Measurements from ENCODE around the gene CEP128. TPM values are rescaled to one million over a fixed set of nuclear protein-coding genes. Genes with fewer than 3 reads are reported as not detected.
A peak's percentile ranks its signal among the peaks of the same experiment; 100 is the strongest.

CEP128 gene
- 1 to 10 TPM; 4.7 to 6.6 (median 6.5) TPM for polyA plus RNA-seq (ENCODE audit: insufficient read length in 4 of 4)

DNA sequence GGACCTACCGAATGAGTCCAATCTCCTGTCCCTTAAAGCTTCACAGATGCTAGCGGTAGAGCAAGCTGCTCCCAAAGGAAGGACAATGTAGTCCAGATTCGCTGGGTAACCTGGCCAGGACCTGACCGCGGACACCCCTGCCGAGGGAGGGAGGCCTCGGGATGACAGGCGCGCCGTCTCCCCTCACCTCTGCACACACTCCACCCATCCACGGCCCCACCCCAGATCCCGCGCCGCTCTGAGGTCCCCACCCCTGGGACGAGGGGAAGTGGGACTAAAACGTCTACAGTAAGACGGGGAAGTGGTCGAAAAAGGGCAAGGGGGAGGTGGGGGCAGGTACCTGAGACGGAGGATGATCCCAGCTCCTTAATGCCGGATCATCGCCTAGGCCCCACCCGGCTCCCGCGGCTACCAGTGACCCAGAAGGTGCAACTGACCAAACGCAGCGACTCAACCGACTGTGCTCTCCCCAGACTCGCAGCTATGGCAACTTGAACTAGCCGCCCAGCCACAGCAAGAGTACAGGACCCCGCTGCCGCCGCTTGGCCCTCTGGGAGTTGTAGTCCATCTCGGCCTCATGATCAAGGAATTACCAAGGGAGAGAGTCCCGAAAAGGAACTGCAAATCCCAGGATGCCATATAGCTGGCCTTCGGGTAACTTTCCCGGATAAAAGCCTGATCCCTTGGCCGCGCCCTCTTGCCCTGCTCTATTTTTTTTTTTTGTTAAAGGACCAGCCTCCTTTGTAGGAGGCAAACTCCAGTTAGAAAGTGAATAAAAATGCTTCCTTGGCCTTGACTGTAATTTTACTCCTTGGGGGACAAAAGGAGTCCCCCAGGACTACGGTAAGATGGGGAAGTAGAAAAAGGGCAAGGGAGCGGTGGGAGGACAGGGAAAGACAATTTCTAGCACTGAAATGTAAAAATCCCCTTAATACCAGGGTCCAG, at the start of gene CEP128:
CEP128 (minus strand) TSS at position 498 of the 945 bp plus-strand sequence.
- DNase-seq (ENCODE audit: low read depth in 4 of 4, low spot score in 3 of 4), result peak; percentile 88 to 95 (median 92)

DNA sequence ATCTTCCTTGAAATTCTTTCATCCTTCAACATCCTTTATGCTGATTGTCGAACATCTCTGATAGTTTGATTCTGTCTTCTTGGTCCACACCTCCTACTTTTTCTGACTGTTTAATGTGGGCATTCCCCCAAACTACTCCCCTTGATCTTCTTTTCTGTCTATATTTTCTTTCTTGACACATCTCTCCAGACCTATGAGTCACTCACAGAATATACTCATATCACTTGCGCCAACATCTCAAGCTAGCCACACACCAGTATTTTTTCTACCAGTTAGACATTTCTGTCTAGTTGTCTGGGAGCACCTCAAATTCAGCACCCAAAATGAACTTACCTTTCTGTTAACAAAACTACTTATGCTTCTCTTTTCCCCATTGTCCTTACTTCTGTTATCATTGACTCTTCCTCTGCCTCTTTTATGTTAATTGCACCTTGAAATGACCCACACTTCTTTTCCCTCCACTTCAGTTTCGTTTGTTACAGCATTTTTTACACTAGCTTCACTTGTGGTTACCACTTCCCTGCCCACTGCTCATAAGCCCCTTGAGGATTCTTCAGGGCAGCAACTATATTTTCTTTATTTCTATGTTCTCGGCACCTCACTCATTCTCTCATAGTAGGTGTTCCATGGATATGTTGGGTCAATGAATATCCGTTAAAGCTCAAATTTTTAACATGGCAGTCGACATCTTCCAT, 47.3 kb upstream of the CEP128 start:
- DNase-seq (ENCODE audit: low read depth in 4 of 4, low spot score in 3 of 4), result no peak

DNA sequence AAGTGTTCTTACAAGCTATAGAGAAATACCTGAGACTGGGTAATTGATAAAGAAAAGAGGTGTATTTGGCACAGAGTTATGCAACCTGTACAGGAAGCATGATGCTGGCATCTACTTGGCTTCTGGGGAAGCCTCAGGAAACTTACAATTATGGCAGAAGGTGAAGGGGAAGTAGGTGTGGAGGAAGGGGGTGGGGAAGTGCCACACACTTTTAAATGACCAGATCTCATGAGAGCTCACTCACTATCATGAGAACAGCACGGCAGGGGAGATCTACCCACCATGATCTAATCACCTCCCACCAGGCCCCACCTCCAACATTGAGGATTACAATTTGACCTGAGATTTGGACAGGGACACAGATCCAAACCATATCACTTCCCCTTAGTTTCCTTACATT, 46.7 kb upstream of the CEP128 start:
- no peak for DNase-seq (ENCODE audit: low read depth in 4 of 4, low spot score in 3 of 4)

DNA sequence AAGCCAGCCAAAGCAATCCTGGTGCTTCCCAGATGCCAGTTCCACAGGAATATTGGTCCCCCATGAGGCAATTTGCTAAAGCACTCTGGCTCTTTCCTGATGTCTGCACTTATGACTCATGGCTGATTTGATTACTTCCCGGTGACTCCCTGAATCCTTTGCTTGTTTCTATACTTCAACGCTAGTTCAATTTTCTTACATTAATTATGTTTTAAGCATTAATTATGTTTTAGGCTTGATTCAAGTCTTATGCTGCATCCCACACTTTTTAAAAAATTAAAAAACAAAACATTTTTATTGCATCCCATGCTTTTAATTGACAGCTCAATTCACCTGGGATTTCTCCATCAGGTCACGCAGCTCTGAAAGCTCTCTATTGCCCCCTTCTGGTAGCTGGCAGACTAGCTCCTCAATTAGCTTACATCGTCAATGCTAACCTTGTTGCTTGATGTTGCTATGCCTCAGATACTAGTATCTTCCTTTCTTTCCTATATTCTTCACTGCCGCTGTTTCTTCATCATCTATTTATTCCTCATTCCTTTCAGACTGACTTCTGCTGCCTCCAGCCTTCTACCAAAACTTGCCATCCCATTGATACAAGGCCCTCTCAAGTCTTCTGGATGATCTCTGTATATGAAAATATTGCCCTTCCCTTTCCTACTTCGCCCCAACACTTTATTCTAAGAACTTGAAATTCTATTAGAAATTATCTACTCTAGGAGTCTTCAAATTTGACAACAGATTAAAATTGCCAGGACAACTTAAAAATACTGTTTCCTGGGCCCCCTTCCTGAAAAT, 45.9 kb upstream of the CEP128 start:
- DNase-seq (ENCODE audit: low read depth in 4 of 4, low spot score in 3 of 4), result peak in 3 of 4 donors; percentile 36 to 47 (median 38)

DNA sequence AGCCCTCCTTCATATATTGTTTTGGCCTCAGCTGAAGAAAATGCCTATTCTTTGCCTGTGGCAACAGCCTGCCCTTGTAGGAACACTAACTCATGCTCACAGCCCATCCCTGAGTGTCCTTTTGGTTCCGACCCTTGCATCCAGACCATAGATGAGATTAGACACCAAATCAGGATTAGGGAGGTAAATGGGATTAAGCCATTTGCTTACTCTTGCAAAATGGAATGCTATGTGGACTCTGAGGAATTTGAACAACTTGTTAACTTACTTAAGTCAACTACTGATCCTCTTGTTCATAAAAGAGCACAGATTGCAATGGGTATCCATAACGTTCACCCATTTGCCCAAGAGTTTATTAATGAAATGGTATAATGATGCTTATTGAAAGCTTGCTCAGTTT, 41.2 kb upstream of the CEP128 start:
- no peak for DNase-seq (ENCODE audit: low read depth in 4 of 4, low spot score in 3 of 4)

DNA sequence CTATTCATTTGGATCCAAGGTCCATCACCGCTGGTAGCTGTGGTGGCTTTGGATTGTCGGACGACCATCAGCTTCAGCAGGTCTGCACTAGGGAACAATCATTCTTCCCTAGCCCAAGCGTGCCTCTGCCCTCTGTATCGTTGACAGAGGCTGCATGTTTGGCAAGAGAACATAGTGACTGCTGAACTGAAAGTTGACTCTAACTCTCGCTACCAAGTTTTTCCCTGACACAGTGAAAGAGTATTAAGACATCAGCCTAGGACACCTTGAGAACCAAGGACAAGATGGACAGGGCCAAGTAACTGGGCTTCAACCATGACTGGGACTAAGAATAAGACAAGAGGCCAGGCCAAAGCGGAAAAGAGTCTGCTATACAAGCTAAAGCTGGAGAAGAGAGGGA, 40.1 kb upstream of the CEP128 start:
- no peak for DNase-seq (ENCODE audit: low read depth in 4 of 4, low spot score in 3 of 4)

DNA sequence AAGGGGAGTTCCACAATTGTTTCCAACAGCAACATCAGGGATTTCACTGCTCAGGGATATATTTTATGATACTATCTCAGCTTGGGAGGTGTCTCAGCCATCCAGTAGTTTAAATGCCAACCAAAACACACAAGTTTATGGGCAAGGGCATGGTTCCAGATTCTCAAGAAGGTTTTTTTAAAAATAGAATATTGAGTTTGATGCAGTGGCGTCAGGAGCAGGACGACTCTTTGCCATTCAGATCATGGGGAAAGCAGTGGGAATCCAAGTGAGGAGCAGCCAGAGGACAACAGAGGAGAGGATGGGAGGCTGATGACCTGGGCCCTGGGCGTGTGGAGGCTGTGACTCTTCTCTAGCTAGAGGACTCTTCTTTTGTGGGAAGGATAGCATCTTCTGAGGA, 39.6 kb upstream of the CEP128 start:
- no peak for DNase-seq (ENCODE audit: low read depth in 4 of 4, low spot score in 3 of 4)

DNA sequence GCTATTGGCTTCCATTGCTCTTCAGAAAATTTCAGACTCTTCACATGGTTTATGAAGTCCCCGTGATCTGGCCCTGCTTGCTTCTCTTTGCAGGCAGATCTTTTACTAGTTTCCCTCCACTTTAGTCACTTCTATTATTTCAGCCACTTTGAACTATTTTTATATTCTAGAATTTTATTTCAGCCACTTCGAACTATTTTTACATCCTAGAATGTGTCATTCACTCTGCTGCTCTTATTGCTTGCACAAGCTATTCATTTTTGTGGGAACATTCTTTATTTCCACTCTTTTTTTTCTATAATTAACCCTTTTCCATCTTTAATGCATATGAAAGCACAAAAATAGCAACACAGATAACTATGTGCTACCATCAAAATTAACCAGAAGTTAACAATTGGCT, 38.4 kb upstream of the CEP128 start:
- no peak for DNase-seq (ENCODE audit: low read depth in 4 of 4, low spot score in 3 of 4)

DNA sequence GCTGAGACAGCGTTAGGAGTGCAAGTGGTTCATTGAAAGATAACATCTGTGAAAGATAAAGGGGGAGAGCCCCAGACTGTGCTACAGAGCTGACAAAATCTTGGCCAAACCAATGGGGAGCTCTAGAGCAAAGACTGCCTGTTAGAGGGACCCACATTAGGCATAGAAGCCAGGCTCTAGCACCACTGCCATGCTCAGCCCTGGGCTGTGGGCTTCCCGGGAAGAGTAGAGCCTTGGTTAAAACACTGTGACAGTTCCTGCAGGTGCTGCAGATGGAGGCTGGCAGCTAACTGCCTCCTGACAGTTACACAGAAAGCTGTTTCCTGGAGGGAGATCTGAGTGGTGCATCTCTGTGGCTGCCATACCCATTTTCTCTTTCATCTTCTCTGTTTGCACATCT, 36.9 kb upstream of the CEP128 start:
- DNase-seq (ENCODE audit: low read depth in 4 of 4, low spot score in 3 of 4), result no peak

DNA sequence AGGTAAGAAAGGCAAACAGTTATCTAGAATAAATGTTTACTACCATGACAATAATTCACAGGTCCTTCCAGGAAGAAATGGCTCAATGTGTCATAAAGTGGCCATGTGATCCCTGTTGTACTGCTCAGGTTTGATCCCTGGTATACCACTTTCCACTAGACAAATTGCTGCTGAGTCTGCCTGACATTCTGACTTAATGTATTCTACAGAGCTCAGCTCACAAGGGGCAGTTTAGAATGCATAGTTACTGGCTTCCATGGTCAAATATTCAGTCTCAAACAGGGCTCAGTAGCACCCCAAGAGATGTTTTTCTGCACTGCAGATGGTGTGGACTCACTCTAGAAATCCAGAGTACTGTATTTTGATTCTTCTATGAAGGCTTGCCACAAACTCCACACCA, 35.7 kb upstream of the CEP128 start:
- no peak for DNase-seq (ENCODE audit: low read depth in 4 of 4, low spot score in 3 of 4)

DNA sequence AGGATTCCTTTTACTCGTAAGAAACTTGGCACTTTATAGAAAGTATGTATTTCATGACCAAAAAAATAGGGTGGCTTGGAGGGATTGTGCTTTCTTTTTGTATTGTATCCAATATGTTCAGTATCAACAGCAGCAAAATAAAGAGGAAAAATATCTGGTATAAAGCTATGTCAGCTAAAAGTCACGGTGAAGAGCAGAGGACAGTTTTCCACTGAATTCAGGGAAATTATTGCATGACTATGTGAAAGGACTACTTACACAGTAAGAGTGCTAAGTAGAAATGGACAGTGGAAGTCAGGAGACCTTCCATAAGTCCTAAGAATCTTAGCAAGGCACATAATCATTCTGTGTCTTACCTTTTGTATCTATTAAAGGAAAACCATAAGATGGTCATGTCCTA, 33.1 kb upstream of the CEP128 start:
- DNase-seq (ENCODE audit: low read depth in 4 of 4, low spot score in 3 of 4), result no peak

DNA sequence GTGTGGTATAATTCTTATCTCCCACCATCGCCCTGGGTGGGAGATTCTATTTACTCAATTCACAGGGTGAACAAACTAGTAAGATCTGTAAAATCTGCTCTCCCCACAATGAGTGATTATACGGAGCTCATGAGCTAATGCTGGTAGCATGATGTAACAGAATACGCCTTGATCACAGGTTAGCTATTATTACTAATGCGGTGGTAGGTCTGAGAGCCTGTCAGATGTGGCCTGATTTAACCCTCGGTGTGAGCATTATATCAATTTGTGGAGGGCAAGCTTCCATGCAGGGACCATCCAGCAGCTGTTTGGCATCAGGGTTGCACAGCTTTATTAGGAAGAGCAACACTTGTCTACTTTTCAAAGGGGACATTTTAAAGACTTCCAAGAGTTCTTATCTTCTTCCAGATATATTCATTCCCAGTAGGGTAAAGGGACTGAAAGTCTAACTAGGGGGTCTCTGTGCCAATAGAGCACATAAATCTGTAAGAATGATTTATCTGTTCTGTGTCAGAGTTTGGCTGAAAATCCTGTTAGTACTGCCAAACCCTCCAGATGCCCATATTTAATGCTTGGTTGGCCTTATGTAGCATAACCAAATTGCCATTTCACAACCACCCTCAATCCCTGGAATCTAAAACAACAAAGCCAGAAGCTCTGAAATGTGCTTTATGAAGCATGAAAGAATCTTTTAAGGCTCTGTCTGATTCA, 32.5 kb upstream of the CEP128 start:
- no peak for DNase-seq (ENCODE audit: low read depth in 4 of 4, low spot score in 3 of 4)

DNA sequence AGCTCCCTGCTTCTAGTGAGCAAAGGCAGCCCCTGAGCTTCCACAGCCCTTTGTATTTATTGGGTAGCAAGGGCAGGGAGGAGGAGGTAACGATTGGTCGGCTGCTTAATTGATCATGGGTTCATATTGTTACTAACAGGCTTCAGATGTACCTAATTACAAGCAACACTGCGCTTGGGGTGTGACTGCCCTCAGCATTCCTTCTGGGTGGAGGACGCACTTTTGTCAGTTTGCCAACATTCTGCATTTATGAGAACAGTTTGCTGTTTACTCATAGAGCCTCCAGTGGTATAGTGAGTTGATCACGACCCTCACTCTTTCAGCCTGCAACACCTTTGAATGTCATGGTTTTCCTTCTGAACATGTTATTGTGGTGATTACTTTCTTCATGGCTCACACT, 23.5 kb upstream of the CEP128 start:
- no peak for DNase-seq (ENCODE audit: low read depth in 4 of 4, low spot score in 3 of 4)

DNA sequence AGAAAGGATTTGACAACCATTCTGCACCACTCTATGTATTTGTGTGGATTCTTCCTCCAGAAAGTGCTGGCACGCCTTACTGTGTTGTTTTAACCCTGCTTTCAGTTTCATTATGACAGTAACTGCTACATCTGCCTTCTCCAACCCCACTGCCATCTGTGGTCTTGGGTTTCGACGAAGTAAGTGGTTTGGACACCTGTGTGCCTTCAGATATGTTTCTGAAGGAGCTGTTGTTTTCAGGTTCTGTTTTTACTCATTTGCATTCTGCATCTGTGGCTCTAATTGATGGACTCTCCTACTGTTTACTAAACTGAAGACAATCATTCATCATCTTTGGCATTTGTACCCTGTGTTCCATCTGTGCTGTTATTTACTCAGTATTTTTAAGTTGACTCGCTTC, 18.0 kb upstream of the CEP128 start:
- DNase-seq (ENCODE audit: low read depth in 4 of 4, low spot score in 3 of 4), result no peak

DNA sequence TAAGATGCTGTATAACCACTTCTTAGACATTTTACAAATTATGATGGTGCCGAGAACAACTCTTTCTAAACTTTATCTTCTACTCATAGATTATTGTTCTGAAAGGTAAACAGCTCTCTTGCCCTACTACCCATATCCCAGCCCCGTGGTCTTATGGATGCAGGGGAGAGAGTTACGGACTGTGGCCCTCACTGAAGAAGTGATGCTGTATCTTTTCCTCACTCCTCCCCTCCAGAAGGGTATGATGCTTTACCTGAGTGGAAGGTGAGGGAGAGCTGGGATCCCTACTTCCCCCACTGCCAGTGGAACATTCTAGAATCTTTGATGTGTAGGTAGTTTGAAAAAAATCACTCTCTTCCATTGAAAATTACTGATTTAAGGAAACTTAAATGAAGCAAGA, 17.4 kb upstream of the CEP128 start:
- no peak for DNase-seq (ENCODE audit: low read depth in 4 of 4, low spot score in 3 of 4)

DNA sequence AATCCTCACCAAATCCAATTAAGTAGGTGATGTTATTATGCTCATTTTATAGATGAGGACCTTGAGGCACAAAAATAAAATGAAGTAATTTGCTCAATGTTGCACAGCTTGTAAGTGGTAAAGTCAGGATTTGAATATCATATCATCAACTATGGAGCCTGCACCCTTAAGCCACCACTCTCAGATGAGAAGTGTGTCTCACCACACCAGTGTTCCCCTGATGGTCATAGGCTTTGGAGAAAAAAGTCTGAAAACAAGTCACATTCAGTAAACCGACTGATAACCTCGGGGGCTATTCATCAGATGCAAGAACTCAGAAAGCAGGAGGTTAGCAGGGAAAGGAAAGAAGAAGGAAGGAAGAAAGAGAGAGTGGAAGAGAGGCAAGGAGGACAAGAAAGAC, 16.7 kb upstream of the CEP128 start:
- DNase-seq (ENCODE audit: low read depth in 4 of 4, low spot score in 3 of 4), result no peak

DNA sequence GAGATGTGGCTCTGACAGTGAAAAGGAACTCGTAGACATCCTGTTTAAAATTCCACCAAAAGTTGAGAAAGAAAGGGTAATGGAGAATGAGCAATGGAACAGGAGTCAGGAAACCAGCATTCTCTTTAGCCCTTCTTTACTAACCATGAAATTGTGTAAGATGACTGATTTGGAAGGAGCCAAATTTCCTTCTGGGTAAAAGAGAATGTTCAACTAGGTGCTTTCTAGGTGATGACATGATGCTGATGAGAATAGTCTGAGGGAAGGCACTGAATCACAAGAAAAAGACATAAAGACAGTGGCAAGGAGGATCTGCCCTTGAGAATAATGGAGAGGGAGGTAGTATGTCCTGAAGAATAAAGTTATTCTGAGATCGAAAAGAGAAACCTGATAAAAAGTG, 16.1 kb upstream of the CEP128 start:
- no peak for DNase-seq (ENCODE audit: low read depth in 4 of 4, low spot score in 3 of 4)

DNA sequence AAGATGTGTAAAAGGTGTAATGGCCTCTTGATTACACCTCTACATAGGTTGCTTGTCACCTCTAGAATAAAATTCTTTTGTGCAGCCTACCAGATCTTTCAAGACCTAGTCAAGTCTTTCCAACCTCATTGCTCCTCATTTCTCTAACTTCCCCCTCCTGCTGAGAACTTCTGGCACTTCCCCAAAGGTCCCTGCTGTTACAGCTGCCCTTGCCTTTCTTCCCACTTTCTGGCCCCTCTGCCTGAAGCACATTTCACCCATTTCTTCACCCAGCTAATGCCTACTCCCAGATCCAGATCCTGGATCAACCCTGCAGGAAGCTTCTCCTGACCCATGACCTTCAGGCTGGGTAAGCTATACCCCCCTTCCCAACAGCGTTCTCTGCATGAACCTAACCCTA, 15.4 kb upstream of the CEP128 start:
- no peak for DNase-seq (ENCODE audit: low read depth in 4 of 4, low spot score in 3 of 4)

DNA sequence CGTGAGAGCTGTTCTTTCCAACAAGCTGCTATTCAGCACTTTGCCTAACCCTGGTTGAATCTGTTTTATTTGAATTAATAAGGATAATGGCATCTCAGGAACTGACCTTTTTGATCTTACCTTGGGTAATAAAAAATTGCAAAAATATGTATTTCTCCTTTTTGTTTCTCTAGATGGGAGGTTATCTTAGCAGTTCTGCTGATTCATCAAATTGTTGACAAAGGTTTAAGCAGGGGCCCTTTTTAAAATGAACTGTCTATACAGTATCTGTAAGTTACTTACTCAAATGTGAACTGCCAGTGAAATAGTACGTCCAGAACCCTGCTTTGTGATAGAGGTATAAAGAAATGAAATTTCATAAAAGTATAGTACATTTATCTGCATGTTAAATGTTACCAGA, 14.6 kb upstream of the CEP128 start:
- DNase-seq (ENCODE audit: low read depth in 4 of 4, low spot score in 3 of 4), result no peak

DNA sequence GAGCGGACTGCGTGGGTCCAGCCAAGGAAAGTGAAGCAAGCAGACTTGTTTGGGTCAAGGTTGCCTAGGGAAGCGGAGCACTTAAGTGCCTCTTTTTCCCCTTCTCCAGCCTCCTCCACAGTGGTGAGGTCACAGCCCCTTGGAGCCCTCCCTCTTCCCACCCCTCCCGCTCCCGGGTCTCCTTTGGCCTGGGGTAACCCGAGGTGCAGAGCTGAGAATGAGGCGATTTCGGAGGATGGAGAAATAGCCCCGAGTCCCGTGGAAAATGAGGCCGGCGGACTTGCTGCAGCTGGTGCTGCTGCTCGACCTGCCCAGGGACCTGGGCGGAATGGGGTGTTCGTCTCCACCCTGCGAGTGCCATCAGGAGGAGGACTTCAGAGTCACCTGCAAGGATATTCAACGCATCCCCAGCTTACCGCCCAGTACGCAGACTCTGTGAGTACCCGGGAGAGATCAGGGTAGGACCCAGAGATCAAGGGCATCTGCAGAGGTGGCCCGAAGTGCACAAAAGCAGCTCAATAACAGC, 13.9 kb upstream of the CEP128 start, which contains the start of gene TSHR:
TSHR (plus strand) TSS at position 206 of the 526 bp plus-strand sequence; CDS start at position 266, 60 bp downstream.
- DNase-seq (ENCODE audit: low read depth in 4 of 4, low spot score in 3 of 4), result no peak

Measured in left renal pelvis (tissue), 4 donors.